Keratinocyte (primary cell): ENCODE data around the gene ATP8A2.

Source experiments
- EZH2 ChIP-seq: IDR thresholded peaks from one replicate; pipeline ENCODE4 v1.6.1; 2012; ENCODE audit warnings: inconsistent platforms, mild to moderate bottlenecking, low read length, moderate library complexity
- TF ChIP-seq, protein P1 (sequence below), 3 experiments: IDR thresholded peaks in 1 of 3; conservative IDR thresholded peaks in 1 of 3; optimal IDR thresholded peaks in 1 of 3; 2 replicates in 2 of 3; 3 replicates in 1 of 3; pipeline versions ENCODE3 to v1.5.1; 2011; ENCODE audit warnings: low read length in 3 of 3, mild to moderate bottlenecking in 3 of 3, moderate library complexity in 2 of 3, control low read depth in 1 of 3, inconsistent platforms in 1 of 3; ENCODE audit not compliant: insufficient read depth in 2 of 3; ENCODE audit errors: extremely low read depth in 1 of 3

DNA sequence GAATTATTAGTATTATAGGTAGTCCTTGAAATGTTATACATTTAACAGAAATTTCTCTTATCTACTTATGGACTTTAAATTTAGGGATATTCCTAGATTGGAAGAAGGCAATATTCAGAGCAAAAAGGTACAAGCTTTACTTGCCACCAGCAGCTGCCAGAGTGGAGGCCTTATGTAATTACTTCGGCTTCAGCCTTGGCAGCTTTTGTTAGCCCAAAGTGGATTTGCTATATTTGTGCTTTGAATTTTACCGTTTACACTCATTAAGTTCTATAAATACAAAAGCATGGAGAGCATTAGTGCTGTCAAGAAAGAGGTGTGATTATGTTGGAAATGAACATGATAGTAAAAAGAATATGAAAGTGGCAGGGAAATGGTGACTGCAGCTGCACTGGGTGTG is 319.9 kb downstream of the ATP8A2 start:
- TF ChIP-seq, protein P1, sequence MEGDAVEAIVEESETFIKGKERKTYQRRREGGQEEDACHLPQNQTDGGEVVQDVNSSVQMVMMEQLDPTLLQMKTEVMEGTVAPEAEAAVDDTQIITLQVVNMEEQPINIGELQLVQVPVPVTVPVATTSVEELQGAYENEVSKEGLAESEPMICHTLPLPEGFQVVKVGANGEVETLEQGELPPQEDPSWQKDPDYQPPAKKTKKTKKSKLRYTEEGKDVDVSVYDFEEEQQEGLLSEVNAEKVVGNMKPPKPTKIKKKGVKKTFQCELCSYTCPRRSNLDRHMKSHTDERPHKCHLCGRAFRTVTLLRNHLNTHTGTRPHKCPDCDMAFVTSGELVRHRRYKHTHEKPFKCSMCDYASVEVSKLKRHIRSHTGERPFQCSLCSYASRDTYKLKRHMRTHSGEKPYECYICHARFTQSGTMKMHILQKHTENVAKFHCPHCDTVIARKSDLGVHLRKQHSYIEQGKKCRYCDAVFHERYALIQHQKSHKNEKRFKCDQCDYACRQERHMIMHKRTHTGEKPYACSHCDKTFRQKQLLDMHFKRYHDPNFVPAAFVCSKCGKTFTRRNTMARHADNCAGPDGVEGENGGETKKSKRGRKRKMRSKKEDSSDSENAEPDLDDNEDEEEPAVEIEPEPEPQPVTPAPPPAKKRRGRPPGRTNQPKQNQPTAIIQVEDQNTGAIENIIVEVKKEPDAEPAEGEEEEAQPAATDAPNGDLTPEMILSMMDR (optimal IDR thresholded peaks at IDR 0.05 in 1 of 3, IDR thresholded peaks at IDR 0.05 in 1 of 3, conservative IDR thresholded peaks at IDR 0.05 in 1 of 3; ENCODE audit: extremely low read depth in 1 of 3, insufficient read depth in 2 of 3, low read length in 3 of 3) = no peak
- TF ChIP-seq EZH2 = no peak
